Posterior vena cava (tissue), 2 donors: ENCODE measurements around the gene HSPBAP1. TPM values are rescaled to one million over a fixed set of nuclear protein-coding genes. Genes with fewer than 3 reads are reported as not detected.

Experiments
- DNase-seq: peaks from one replicate; pipeline ENCODE4 v3.0.0-alpha.2; 2020; ENCODE audit warnings: low spot score
- intact Hi-C, 2 donors: fragments of 100-400 bp; cut with DNase I; formaldehyde crosslinking; loops; one replicate each; pipeline versions ENCODE4 v1.14.1 to v1.14.2; 2022 to 2023
- total RNA-seq, 2 donors: library from RNA; stranded (reverse); fragmentation: NEBNext Ultra II Directional; extraction: Animal tissue kit (Norgen Biotek cat#: 25700); gene quantifications; one replicate each; pipeline ENCODE4 v1.2.1, GENCODE V29; 2021
- donor health status: DM: yes; HTN: yes; CAD: no.
- donor health status: DM: yes; HTN: yes; CAD: no.

HSPBAP1 gene
- total RNA-seq, 2 donors from 2014 or later, result 7.8 to 9.1 TPM

GRCh38 chr3:122787872-122788271, 5.8 kb downstream of the HSPBAP1 start:
- intact Hi-C loops, result no loop called here
- DNase-seq, result no peak

- no peak for DNase-seq
- intact Hi-C loops, result no loop called here
Observed at GRCh38 chr3:122786066-122786465, 7.6 kb downstream of the HSPBAP1 start.

GRCh38 chr3:122785231-122785630, 8.4 kb downstream of the HSPBAP1 start:
- intact Hi-C loops, result no loop called here
- no peak for DNase-seq

- intact Hi-C loops, result no loop called here
- no peak for DNase-seq
Observed at GRCh38 chr3:122784436-122784835, 9.2 kb downstream of the HSPBAP1 start.

- intact Hi-C loops, result no loop called here
- DNase-seq, result no peak
Observed at GRCh38 chr3:122782804-122783203, 10.8 kb downstream of the HSPBAP1 start.

GRCh38 chr3:122777563-122777962, 16.1 kb downstream of the HSPBAP1 start:
- intact Hi-C loops, result no loop called here
- no peak for DNase-seq

GRCh38 chr3:122776675-122777468, 16.8 kb downstream of the HSPBAP1 start:
- intact Hi-C loops, result no loop called here
- no peak for DNase-seq

- intact Hi-C loops, result no loop called here
- no peak for DNase-seq
Observed at GRCh38 chr3:122774564-122774963, 19.1 kb downstream of the HSPBAP1 start.

GRCh38 chr3:122773944-122774509, 19.6 kb downstream of the HSPBAP1 start:
- intact Hi-C loops, result no loop called here
- no peak for DNase-seq

- DNase-seq, result no peak
- intact Hi-C loops, result no loop called here
Observed at GRCh38 chr3:122772827-122773226, 20.8 kb downstream of the HSPBAP1 start.

- intact Hi-C loops, result no loop called here
- DNase-seq, result no peak
Observed at GRCh38 chr3:122770521-122771202, 23.0 kb downstream of the HSPBAP1 start.

- intact Hi-C loops, result no loop called here
- DNase-seq, result no peak
Observed at GRCh38 chr3:122767540-122768372, 25.9 kb downstream of the HSPBAP1 start.

- intact Hi-C loops, result no loop called here
- DNase-seq, result no peak
Observed at GRCh38 chr3:122766430-122766829, 27.2 kb downstream of the HSPBAP1 start.

GRCh38 chr3:122760453-122761271, 33.0 kb downstream of the HSPBAP1 start:
- intact Hi-C loops, result no loop called here
- DNase-seq, result no peak

- intact Hi-C loops, result no loop called here
- no peak for DNase-seq
Observed at GRCh38 chr3:122758877-122759560, 34.6 kb downstream of the HSPBAP1 start.

- DNase-seq, result no peak
Observed at GRCh38 chr3:122755491-122755890, 38.1 kb downstream of the HSPBAP1 start.

GRCh38 chr3:122754929-122755328, 38.7 kb downstream of the HSPBAP1 start:
- DNase-seq, result no peak
- intact Hi-C loops, result no loop called here

More at GRCh38 chr3:122755491-122755890, 38.1 kb downstream of the HSPBAP1 start:
- intact Hi-C loops, result no loop called here

GRCh38 chr3:122748347-122748746, 45.3 kb downstream of the HSPBAP1 start:
- intact Hi-C loops, result no loop called here
- no peak for DNase-seq
